HG02642 (cell line): ENCODE data around the gene FBXO8.
A peak's percentile ranks its signal among the peaks of the same experiment; 100 is the strongest.
"Not testable (repeated sequence)": the region's sequence is repeated elsewhere in the genome, so short reads cannot be mapped to it uniquely, and the experiment has no call there.

Source experiments
- ATAC-seq: cut with Tn5 transposase; IDR thresholded peaks from one replicate; pipeline ENCODE4 v1.9.1; 2021; ENCODE audit warnings: mild to moderate bottlenecking; ENCODE audit not compliant: unreplicated experiment, poor library complexity

The FBXO8 gene

GRCh38 chr4:174286870-174287269 is 3.4 kb upstream of the FBXO8 start:
- no peak for ATAC-seq

GRCh38 chr4:174284487-174284886 is 1.0 kb upstream of the FBXO8 start:
- ATAC-seq = no peak

DNA sequence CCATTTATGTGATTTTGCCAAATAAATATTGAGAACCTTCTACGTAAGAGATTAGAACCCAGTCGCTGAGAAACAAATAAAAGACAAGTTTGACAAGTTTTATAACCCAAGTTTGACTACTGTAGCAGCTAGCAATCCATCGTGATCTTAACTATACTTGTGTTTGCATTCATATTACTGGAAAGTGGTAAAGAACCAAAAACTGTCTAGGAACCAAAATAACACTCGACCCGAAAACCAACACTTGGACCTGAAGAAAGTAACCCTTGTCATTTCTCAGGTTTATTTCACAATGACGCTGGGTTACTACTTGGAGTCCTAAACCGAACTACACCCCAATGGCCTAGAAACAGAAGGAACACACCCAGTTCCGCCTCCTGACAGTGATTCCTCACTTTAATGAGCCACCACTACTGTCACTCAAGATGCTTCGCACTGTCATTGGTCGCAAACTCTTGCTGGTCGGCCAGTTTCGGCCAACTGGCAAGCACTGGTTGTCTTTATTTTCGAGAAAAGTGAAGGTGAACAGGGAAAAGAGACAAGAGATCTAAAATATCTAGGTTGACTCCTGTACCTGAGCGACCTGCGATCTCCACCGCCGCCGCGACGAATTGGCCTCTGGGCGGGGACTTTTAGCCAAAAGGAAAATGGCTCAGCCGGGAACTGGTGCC is 496 bp downstream of the FBXO8 start:
- ATAC-seq = peak; percentile 98

DNA sequence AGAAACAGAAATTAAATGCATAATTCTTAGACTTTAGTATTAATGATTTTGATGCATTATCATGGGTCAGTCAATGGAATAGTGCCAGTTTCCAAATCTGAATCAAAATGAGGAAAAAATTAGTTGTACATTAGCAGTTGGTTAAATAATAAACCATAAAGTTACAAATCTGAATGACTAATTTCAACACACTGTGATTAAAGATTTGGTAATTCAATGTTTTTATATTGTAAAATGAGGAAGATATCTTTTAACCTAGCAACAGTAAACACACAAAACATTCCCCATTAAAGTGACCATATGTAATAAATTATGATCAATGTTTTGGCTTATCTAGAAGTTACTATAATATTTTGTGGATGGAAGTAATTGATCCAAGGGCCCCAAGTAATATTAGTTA is 1.6 kb downstream of the FBXO8 start:
- ATAC-seq = no peak

DNA sequence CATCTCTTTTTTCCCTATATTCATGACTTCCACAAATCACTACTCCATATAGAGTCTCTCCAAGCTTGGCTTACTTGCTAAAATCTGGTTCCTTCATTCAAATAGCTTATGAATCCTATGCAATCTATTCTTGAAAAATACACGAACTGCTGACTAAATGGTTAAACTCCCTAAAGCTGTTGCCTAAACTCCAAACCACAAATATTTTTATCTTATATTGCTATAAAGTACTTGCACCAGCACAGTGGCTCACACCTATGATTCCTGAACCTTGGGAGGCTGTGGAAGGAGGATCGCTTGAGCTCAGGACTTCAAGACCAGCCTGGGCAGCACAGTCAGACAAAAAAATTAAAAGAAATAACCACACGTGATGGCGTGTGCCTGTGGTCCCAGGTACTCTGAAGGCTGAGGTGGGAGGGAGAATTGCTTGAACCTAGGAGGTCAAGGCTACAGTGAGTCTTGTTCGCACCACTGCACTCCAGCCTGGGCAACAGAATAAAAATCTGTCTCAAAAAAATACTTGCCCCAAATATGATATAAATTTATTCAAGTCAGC is 2.2 kb downstream of the FBXO8 start:
- ATAC-seq = no peak

GRCh38 chr4:174279433-174280155 is 3.9 kb downstream of the FBXO8 start:
- ATAC-seq = no peak

DNA sequence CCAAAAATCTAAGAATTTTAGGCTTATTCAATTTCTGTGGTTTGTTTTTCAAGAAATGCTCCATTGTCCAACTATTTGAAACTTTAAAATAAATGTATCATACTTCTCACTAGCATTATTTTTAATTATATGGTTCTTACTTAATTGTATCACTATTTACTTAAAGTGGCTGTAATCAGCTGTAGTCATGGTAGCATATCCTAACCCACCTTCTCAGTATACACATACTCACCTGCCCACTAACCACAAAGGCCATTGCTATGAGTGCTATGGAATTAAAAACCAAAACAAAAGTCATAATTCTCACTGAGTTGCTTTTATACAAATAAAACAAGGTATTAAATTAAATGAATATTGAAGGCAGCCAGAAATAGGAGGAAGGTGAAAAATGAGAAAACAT is 5.0 kb downstream of the FBXO8 start:
- no peak for ATAC-seq

DNA sequence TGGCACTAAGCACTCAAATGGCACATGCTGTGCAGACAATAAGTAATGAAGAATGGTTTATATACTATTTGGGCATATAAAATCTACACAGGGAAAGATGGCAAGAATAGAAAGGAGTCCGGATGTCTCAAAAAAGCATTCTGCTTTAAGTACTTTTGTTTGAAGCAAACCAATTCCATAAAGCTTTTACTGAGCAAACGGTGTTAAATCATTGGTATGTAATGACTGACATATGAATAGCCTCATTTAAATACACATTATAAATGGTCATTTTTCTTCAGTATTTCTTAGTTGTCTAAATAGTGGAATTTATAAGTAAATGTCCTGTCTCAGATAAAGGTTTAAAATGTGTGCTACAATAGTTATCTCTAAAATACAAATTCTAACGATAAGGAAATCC is 6.0 kb downstream of the FBXO8 start:
- no peak for ATAC-seq

DNA sequence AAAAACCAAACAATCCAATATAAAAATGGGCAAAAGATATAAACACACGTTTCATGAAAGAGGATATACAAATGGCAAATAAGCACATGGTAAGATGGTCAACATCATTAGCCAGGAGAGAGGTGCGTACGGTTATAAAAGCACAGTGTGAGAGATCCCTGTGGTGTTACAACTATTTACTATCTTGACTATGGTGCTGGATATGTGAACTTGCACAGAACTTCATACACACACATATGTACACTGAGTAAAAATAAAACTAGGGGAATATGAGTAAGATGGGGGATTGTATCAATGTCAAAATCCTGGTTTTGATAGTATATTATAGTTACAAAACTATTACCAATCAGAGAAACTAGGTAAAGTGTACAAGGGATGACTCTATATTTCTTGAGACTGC is 8.4 kb downstream of the FBXO8 start:
- ATAC-seq = no peak

DNA sequence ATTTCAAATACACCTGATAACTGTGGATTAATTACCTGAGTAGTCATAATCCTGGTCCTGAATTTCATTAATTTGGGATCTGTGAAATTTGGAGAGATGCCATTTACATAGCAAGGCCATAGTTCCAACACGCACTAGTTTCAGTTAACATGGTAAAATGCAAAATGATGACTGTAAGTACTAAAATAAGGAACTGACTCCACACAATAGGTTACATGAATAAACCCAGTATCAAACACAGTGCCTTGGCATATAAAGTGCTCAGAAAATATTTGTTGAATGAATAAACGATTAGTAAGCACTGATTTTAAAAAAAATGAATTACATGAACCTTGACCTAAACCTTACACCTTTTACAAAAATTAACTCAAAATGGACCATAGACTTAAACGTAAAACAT is 9.0 kb downstream of the FBXO8 start:
- ATAC-seq = no peak

DNA sequence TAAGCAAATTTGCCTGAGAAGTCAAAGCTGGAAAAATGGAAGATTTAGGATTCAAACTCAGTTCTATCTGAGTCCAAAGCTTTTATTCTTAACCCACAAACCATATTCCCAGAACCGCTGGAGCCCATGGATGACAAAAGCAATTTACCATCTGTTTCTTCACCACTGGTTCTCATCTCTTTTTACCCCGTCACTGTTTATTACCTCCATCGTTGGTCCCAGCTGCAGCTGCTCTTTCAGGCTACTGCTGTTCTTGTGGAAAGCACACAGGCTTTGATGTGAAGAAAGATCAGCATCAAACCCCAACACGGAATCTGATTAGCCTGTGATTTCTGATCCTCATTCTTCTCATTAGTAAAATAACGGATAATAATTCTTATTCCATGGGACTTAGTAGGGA is 9.5 kb downstream of the FBXO8 start:
- ATAC-seq = no peak

GRCh38 chr4:174266416-174266815 is 17.1 kb downstream of the FBXO8 start:
- ATAC-seq = no peak

- ATAC-seq = peak; percentile 40
These were observed 17.6 kb downstream of the FBXO8 start for GRCh38 chr4:174265916-174266315.

- no peak for ATAC-seq
These were observed 20.1 kb downstream of the FBXO8 start for GRCh38 chr4:174263445-174263736.

- ATAC-seq = no peak
These were observed 20.6 kb downstream of the FBXO8 start for GRCh38 chr4:174262624-174263444.

- not testable (repeated sequence) for ATAC-seq
These were observed 22.0 kb downstream of the FBXO8 start for GRCh38 chr4:174261432-174261831.

DNA sequence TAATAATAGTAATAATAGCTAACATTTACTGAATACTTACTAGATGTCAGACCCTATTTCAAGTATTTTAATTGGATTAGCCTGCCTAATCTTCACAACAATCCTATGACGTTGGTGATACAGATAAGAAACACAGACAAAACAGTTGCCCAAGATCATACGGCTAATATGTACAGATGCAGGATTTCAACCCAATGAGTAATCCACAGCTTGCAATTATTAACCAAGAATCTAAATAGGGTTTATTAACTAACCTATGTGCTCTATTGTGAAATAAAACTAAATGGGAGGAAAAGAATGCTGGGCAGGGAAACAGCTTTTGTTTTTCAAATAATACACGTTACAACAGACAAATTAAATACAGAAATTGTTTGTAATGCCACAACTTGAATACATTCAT is 23.4 kb downstream of the FBXO8 start:
- ATAC-seq = peak; percentile 59

- ATAC-seq = no peak
These were observed 23.9 kb downstream of the FBXO8 start for GRCh38 chr4:174259580-174259979.

DNA sequence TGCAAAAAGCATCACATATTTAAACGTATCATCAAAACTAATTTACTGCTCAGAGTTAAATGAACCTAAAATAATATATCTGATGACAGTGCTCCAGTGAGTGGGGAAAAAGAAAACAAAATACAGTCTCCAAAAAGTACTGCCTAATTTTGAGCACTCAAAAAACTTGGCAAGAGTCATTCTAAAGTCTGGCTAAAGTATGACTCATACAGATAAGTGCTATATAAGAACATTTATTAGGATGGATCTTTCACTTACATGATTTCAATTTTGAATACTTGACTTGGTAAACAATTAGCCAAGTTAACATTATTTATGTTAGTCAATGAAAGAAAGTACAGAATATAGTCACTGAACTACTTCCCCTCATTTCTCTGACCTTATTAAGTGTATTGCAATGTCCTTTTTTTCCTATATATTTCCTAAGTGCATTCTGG is 27.2 kb downstream of the FBXO8 start:
- ATAC-seq = no peak

DNA sequence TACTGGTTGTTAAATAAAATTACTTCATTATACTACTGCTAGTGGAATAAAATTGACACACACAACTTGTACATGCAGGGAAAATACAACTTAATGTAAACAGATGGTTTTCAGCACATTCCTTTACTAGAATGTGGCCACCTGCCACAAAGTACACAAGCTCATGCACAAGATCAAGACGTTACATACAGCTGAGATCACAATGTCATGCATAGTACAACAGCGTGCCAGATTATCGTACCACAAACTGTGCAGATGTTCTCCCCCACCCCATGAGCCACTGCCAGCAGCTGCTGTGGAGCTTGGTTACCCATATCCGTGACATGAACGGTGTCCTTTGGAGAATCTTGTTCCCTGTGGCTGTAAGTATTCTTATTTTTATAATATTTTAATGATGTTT is 27.7 kb downstream of the FBXO8 start:
- no peak for ATAC-seq

GRCh38 chr4:174255374-174255773 is 28.1 kb downstream of the FBXO8 start:
- ATAC-seq = no peak
